Panc1 (cell line): ENCODE data around the gene MAPKAPK3. TPM values are rescaled to one million over a fixed set of nuclear protein-coding genes. Genes with fewer than 3 reads are reported as not detected.
A peak's percentile ranks its signal among the peaks of the same experiment; 100 is the strongest.

Source experiments
- ATAC-seq: fragments of 200-7000 bp; cut with Tn5 transposase; 2 replicates; pipeline ENCODE4 v1.9.1; 2020; ENCODE audit warnings: mild to moderate bottlenecking, moderate library complexity
- BruUV-seq: library from RNA; stranded (reverse); fragments of 400-500 nt; replicated peaks from 2 replicates; lab custom pipeline; 2021; lab: Mats Ljungman, UMichigan
- CTCF ChIA-PET: fragments of 300-600 bp; sonication (Branson Sonifier 250); formaldehyde crosslinking; loops from one replicate; lab custom pipeline; 2022; ENCODE audit warnings: antibody characterized with exemption; lab: Charles Lee
- POLR2A ChIA-PET: fragments of 300-600 bp; sonication (Branson Sonifier 250); formaldehyde crosslinking; loops from one replicate; lab custom pipeline; 2022; ENCODE audit warnings: antibody characterized with exemption; lab: Charles Lee
- DNase-seq: peaks from one replicate; pipeline ENCODE4 v3.0.0-alpha.2; 2010; ENCODE audit warnings: low read depth, low spot score
- H3K27ac ChIP-seq: 2 replicates; pipeline ENCODE4 v1.5.1; 2011; ENCODE audit warnings: mild to moderate bottlenecking, low read length, inconsistent platforms
- H3K27me3 ChIP-seq: fragments of 200-500 bp; sonication (Bioruptor generic); 2 replicates; pipeline ENCODE4 v1.6.0; 2014; ENCODE audit warnings: low read length, inconsistent platforms; ENCODE audit not compliant: control insufficient read depth, insufficient read depth
- H3K36me3 ChIP-seq: fragments of 200-500 bp; sonication (Bioruptor generic); 2 replicates; pipeline ENCODE4 v1.5.1; 2014; ENCODE audit warnings: inconsistent platforms, mild to moderate bottlenecking, low read length, moderate library complexity; ENCODE audit not compliant: control insufficient read depth, insufficient read depth
- H3K4me1 ChIP-seq: 2 replicates; pipeline ENCODE4 v1.5.1; 2011; ENCODE audit warnings: inconsistent platforms, mild to moderate bottlenecking, low read length, moderate library complexity; ENCODE audit not compliant: control insufficient read depth, insufficient read depth
- H3K4me3 ChIP-seq, 2 experiments: 2 replicates each; pipeline ENCODE4 v1.5.1; 2011 to 2012; ENCODE audit warnings: low read depth in 2 of 2, low read length in 2 of 2, mild to moderate bottlenecking in 2 of 2, inconsistent platforms in 1 of 2, moderate library complexity in 1 of 2
- H3K9me3 ChIP-seq: fragments of 200-500 bp; sonication (Bioruptor generic); 2 replicates; pipeline ENCODE4 v1.5.1; 2014; ENCODE audit warnings: low read depth, mild to moderate bottlenecking, inconsistent platforms, low read length, moderate library complexity; ENCODE audit not compliant: control insufficient read depth, insufficient read depth
- POLR2AphosphoS5 ChIP-seq: IDR thresholded peaks from 2 replicates; pipeline ENCODE4 v1.6.1; 2012; ENCODE audit warnings: mild to moderate bottlenecking, low read depth, low read length, moderate library complexity
- SIN3A ChIP-seq: IDR thresholded peaks from 2 replicates; pipeline ENCODE4 v1.6.1; 2012; ENCODE audit warnings: low read depth, mild to moderate bottlenecking, low read length, moderate library complexity, borderline replicate concordance; ENCODE audit not compliant: insufficient read depth
- TCF7L2 ChIP-seq: IDR thresholded peaks from 2 replicates; pipeline ENCODE4 v1.6.1; 2011; ENCODE audit warnings: mild to moderate bottlenecking, low read depth, low read length, inconsistent platforms
- in situ Hi-C: cut with HindIII; loops from 2 replicates; pipeline ENCODE4 v1.10.0; 2016; ENCODE audit warnings: low sequenced_read_pairs, low pct_unique_long_range_greater_than_20kb
- intact Hi-C: fragments of 100-400 bp; cut with micrococcal nuclease; formaldehyde crosslinking; loops from one replicate; pipeline ENCODE4 v1.10.0; 2022; ENCODE audit not compliant: unreplicated experiment
- total RNA-seq: library from RNA; stranded (reverse); gene quantifications from one replicate; pipeline ENCODE4 v1.2.1, GENCODE V29; 2021; ENCODE audit not compliant: unreplicated experiment
- TF ChIP-seq, protein P1 (sequence below), 2 experiments: IDR thresholded peaks; 2 replicates each; pipeline ENCODE4 v1.6.1; 2011 to 2012; ENCODE audit warnings: low read depth in 2 of 2, control low read depth in 1 of 2, low read length in 1 of 2, mild to moderate bottlenecking in 1 of 2, moderate library complexity in 1 of 2; ENCODE audit not compliant: insufficient read depth in 1 of 2
- TF ChIP-seq, protein P2 (sequence below): fragments of 450-650 bp; IDR thresholded peaks from 2 replicates; pipeline ENCODE4 v1.5.1; 2017; ENCODE audit warnings: mild to moderate bottlenecking

Gene MAPKAPK3
- total RNA-seq, 1 experiment from 2014 or later, result 14.8 TPM

DNA sequence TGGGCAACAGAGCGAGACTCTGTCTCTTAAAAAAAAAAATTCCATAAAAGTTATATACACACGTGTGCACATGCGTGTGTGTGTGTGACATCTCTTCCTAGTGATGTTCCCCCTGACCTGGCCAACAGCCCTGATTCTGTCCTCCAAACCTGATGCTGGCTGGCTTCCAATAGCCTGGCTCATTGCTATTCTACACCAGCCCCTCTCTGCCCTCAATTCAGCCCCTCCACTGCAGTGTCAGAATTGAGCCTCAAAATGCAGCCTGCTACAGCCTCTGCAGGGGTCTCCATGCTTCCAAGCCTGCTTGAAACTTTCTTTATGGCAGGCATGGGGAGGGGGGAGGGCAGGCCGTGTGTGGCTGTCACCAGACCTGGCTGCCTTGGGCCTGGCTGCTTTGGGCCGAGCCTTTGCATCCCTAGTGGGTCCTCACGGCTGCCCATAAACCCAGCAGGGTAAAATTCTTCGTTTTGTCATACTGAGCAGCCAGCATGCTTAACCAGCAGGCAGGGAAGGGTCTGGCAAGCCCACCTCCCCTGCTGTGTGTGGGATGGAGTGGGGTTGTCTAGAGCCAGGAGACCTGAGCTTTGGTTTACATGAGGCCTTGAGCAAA lies 35.1 kb downstream of the MAPKAPK3 start:
- H3K36me3 ChIP-seq, result no peaks in the 10 kb centered on the region
- no peak for ATAC-seq
- no TSS peak for BruUV-seq
- no peak for DNase-seq
- H3K27me3 ChIP-seq, result no peaks in the 10 kb centered on the region
- intact Hi-C loops, result loop anchor here (5.0 kb wide), 1 partner anchor 35 kb away; the partner anchor contains the start of gene MAPKAPK3
- CTCF ChIA-PET, result interaction anchor here (1.0 to 1.4 kb wide), 2 partner anchors 33 to 36 kb away, joined by 5 to 8 read pairs; no protein-coding TSS in a partner anchor
- no peak overlapping the region for H3K4me3 ChIP-seq
- no peaks in the 10 kb centered on the region for H3K4me1 ChIP-seq
- in situ Hi-C loops, result no loop called here
- no peak for TF ChIP-seq TCF7L2
- no peak overlapping the region for H3K27ac ChIP-seq
- H3K9me3 ChIP-seq, result no peaks in the 10 kb centered on the region
- POLR2A ChIA-PET, result no interaction called here

DNA sequence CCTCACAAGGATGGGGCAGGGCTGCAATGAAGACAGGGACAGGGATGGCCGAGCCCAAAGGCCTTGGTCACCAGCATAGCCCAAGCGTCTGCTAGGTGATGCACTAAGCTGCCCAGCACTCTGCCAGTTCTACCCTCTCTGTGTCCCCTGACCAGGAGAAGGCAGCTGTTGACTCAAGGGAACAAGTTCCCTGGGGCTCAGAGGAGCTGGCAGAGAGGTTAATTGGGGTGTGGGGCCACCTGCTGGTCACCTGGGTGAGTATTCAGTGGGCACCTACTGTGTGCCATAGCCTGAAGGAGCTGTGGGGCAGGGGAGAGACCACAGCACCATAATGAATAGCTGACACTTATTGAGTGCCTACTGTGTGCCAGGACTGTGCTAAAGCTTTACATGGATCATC lies 35.8 kb downstream of the MAPKAPK3 start:
- TF ChIP-seq SIN3A (no peak), POLR2AphosphoS5 (no peak), TCF7L2 (no peak)
- TF ChIP-seq, protein P1, sequence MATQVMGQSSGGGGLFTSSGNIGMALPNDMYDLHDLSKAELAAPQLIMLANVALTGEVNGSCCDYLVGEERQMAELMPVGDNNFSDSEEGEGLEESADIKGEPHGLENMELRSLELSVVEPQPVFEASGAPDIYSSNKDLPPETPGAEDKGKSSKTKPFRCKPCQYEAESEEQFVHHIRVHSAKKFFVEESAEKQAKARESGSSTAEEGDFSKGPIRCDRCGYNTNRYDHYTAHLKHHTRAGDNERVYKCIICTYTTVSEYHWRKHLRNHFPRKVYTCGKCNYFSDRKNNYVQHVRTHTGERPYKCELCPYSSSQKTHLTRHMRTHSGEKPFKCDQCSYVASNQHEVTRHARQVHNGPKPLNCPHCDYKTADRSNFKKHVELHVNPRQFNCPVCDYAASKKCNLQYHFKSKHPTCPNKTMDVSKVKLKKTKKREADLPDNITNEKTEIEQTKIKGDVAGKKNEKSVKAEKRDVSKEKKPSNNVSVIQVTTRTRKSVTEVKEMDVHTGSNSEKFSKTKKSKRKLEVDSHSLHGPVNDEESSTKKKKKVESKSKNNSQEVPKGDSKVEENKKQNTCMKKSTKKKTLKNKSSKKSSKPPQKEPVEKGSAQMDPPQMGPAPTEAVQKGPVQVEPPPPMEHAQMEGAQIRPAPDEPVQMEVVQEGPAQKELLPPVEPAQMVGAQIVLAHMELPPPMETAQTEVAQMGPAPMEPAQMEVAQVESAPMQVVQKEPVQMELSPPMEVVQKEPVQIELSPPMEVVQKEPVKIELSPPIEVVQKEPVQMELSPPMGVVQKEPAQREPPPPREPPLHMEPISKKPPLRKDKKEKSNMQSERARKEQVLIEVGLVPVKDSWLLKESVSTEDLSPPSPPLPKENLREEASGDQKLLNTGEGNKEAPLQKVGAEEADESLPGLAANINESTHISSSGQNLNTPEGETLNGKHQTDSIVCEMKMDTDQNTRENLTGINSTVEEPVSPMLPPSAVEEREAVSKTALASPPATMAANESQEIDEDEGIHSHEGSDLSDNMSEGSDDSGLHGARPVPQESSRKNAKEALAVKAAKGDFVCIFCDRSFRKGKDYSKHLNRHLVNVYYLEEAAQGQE (IDR thresholded peaks at IDR 0.05; ENCODE audit: insufficient read depth in 1 of 2, low read depth in 2 of 2, low read length in 1 of 2), result no peak
- TF ChIP-seq, protein P2, sequence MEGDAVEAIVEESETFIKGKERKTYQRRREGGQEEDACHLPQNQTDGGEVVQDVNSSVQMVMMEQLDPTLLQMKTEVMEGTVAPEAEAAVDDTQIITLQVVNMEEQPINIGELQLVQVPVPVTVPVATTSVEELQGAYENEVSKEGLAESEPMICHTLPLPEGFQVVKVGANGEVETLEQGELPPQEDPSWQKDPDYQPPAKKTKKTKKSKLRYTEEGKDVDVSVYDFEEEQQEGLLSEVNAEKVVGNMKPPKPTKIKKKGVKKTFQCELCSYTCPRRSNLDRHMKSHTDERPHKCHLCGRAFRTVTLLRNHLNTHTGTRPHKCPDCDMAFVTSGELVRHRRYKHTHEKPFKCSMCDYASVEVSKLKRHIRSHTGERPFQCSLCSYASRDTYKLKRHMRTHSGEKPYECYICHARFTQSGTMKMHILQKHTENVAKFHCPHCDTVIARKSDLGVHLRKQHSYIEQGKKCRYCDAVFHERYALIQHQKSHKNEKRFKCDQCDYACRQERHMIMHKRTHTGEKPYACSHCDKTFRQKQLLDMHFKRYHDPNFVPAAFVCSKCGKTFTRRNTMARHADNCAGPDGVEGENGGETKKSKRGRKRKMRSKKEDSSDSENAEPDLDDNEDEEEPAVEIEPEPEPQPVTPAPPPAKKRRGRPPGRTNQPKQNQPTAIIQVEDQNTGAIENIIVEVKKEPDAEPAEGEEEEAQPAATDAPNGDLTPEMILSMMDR, result no peak; the same call in 1 of the 2 replicates
- H3K27me3 ChIP-seq, result no peaks in the 10 kb centered on the region
- in situ Hi-C loops (no loop called here), intact Hi-C loops (loop anchor here (5.0 kb wide), 1 partner anchor 35 kb away; the partner anchor contains the start of gene MAPKAPK3)
- no peaks in the 10 kb centered on the region for H3K4me1 ChIP-seq
- no peak overlapping the region for H3K4me3 ChIP-seq
- no TSS peak for BruUV-seq
- DNase-seq (no peak), ATAC-seq (peak; percentile 86)
- H3K9me3 ChIP-seq, result no peaks in the 10 kb centered on the region
- H3K36me3 ChIP-seq, result no peaks in the 10 kb centered on the region
- no peak overlapping the region for H3K27ac ChIP-seq
- POLR2A ChIA-PET, result no interaction called here
- CTCF ChIA-PET, result interaction anchor here (1.0 to 1.4 kb wide), 2 partner anchors 33 to 37 kb away, joined by 5 to 8 read pairs; no protein-coding TSS in a partner anchor
